ENCODE measurements around the gene ARID2.

The ARID2 gene

GRCh38 chr12:45849289-45849688 is 119.8 kb downstream of the ARID2 start:
- DNase-seq (ENCODE audit: low read depth in 1 of 2, low spot score in 1 of 2) = no peak

DNA sequence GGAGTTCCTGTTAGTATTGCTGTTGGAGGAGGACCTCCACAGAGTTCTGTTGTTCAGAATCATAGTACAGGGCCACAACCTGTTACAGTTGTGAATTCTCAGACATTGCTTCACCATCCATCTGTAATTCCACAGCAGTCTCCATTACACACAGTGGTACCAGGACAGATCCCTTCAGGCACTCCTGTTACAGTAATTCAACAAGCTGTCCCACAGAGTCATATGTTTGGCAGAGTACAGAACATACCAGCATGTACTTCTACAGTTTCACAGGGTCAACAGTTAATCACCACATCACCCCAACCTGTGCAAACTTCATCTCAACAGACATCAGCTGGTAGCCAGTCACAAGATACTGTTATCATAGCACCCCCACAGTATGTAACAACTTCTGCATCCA is 120.8 kb downstream of the ARID2 start:
- no peak for DNase-seq (ENCODE audit: low read depth in 1 of 2, low spot score in 1 of 2)

- no peak for DNase-seq (ENCODE audit: low read depth in 1 of 2, low spot score in 1 of 2)
These were observed 123.0 kb downstream of the ARID2 start for GRCh38 chr12:45852508-45852907.

GRCh38 chr12:45853550-45853949 is 124.0 kb downstream of the ARID2 start:
- DNase-seq (ENCODE audit: low read depth in 1 of 2, low spot score in 1 of 2) = no peak

GRCh38 chr12:45863332-45863731 is 133.8 kb downstream of the ARID2 start:
- no peak for DNase-seq (ENCODE audit: low read depth in 1 of 2, low spot score in 1 of 2)

GRCh38 chr12:45866299-45866698 is 136.8 kb downstream of the ARID2 start:
- DNase-seq (ENCODE audit: low read depth in 1 of 2, low spot score in 1 of 2) = no peak

DNA sequence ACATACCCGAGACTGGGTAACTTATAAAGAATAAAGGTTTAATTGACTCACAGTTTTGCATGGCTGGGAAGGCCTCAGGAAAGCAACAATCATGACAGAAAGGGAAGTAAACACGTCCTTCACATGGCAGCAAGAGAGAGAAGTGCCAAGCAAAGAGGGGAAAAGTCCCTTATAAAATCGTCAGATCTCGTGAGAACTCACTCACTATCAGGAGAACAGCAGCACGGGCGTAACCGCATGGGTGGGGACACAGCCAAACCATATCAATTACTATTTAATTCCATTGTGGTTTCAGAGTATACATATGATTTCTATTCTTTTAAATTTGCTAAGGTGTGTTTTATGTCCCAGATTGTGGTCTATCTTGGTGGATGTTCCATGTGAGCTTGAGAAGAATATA is 142.9 kb downstream of the ARID2 start:
- no peak for DNase-seq (ENCODE audit: low read depth in 1 of 2, low spot score in 1 of 2)

DNA sequence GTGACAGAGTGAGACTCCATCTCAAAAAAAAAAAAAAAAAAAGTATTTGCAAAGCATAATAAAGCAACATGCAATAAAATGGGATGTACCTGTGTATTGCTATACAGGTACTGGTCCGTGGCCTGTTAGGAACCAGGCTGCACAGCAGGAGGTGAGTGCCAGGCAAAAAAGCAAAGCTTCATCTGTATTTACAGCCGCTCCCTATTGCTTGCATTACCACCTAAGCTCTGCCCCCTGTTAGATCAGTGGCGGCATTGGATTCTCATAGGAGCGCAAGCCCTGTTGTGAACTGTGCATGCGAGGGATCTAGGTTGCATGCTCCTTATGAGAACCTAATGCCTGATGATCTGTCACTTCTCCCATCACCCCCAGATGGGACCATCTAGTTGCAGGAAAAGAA is 147.6 kb downstream of the ARID2 start:
- no peak for DNase-seq (ENCODE audit: low read depth in 1 of 2, low spot score in 1 of 2)

DNA sequence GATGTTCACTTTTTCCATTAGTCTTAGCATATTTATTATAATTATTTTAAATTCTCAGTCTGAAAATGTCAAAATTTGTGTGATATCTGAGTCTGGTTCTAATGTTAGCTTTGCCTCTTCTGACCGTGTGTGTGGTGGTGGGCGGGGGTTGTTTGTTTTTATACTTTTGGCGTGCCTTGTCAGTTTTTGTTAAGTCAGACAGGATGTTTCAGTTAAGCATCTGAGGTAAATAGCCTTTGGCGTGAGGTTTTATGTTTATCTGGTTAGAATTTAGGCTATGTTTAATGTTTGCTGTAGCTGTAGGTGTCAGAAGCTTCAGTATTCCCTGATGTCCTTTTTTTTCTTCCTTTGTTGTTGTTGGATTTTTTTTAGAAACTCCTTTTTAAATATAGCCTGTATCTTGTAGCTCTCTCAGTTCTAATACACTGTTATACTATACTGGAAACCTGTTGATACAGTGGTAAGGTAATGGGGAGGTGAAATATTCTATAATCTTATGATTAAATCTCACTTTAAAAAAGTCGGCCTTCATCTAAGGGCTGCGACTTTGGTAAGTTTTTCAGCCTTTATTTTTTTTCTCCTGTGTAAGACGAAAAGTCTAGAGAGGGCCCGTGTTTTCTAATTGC is 149.2 kb downstream of the ARID2 start:
- no peak for DNase-seq (ENCODE audit: low read depth in 1 of 2, low spot score in 1 of 2)

GRCh38 chr12:45879363-45879895 is 149.9 kb downstream of the ARID2 start:
- no peak for DNase-seq (ENCODE audit: low read depth in 1 of 2, low spot score in 1 of 2)

- DNase-seq (ENCODE audit: low read depth in 1 of 2, low spot score in 1 of 2) = no peak
These were observed 151.0 kb downstream of the ARID2 start for GRCh38 chr12:45880533-45880932.

- DNase-seq (ENCODE audit: low read depth in 1 of 2, low spot score in 1 of 2) = no peak
These were observed 153.7 kb downstream of the ARID2 start for GRCh38 chr12:45883187-45883586.

- no peak for DNase-seq (ENCODE audit: low read depth in 1 of 2, low spot score in 1 of 2)
These were observed 157.2 kb downstream of the ARID2 start for GRCh38 chr12:45886685-45887084.

DNA sequence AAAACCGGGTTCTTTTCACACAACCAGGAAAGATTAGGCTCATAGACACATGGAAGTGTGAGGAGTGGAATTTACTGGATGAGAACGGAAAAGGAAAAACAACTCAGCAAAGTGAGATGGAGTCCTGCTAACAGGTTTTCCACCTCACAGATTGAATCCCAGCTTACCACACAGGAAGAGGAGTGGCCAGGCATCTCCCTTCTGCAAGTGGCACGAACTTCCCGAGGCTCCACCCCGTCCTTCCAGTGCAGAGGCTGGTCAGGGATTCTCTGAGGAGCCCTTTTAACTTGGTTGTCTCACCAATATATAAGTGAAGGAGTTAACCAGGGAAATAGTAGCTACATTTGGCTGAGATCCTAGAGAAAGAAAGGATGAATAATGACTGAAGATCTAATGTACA is 158.0 kb downstream of the ARID2 start:
- DNase-seq (ENCODE audit: low read depth in 1 of 2, low spot score in 1 of 2) = no peak

DNA sequence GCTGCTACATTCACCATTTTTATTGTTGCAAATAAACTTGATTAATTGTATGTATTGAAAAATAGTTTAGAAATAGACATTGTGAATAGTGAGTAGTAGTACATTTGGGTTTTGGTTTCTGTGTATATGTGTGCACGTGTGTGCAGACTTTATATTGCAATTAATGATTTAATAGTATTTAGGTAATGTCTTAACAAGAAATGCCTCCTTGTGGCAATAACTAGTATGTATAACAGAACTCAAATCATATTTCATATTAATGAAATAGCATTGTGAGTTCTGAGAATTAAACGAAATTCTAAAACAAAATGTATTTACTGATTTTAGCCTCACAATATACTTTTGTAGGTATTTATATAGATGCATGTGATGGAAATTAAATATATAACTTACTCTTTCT is 160.8 kb downstream of the ARID2 start:
- no peak for DNase-seq (ENCODE audit: low read depth in 1 of 2, low spot score in 1 of 2)

- no peak for DNase-seq (ENCODE audit: low read depth in 1 of 2, low spot score in 1 of 2)
These were observed 163.7 kb downstream of the ARID2 start for GRCh38 chr12:45893240-45893639.

DNA sequence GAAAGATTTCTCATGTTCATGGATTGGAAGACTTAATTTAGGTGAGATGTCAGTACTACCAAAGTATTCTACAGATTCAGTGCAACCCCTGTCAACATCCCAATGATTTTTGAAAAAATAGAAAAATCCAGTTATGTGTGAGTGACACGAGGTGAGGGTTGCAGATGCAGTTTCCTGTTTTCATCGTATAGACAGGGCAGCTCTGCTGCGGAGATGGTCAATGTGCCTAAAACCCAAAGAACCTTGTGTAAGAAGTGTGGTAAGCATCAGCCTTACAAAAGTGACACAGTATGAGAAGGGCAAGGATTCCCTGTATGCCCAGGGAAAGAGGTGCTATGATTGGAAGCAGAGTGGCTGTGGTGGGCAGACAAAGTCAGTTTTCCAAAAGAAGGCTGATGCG is 166.5 kb downstream of the ARID2 start:
- no peak for DNase-seq (ENCODE audit: low read depth in 1 of 2, low spot score in 1 of 2)

DNA sequence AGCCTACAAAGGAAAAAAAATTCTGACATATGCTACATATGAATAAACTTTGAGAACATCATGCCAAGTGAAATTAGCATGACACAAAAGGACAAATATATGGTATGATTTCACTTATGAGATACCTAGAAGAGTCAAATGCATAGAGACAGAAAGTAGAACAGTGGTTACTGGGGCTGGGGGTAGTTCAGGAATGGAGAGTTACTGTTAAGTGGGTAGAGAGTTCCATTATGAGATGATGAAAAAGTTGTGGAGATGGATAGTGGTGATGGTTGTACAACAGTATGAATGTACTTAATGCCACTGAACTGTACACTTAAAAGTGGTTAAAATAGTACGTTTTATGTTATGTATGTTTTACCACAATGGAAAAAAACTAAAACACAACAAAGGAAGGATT is 168.6 kb downstream of the ARID2 start:
- no peak for DNase-seq (ENCODE audit: low read depth in 1 of 2, low spot score in 1 of 2)

- DNase-seq (ENCODE audit: low read depth in 1 of 2, low spot score in 1 of 2) = no peak
These were observed 178.4 kb downstream of the ARID2 start for GRCh38 chr12:45907955-45908354.

GRCh38 chr12:45909041-45909713 is 179.7 kb downstream of the ARID2 start:
- no peak for DNase-seq (ENCODE audit: low read depth in 1 of 2, low spot score in 1 of 2)

- no peak for DNase-seq (ENCODE audit: low read depth in 1 of 2, low spot score in 1 of 2)
These were observed 183.3 kb downstream of the ARID2 start for GRCh38 chr12:45912774-45913173.

DNA sequence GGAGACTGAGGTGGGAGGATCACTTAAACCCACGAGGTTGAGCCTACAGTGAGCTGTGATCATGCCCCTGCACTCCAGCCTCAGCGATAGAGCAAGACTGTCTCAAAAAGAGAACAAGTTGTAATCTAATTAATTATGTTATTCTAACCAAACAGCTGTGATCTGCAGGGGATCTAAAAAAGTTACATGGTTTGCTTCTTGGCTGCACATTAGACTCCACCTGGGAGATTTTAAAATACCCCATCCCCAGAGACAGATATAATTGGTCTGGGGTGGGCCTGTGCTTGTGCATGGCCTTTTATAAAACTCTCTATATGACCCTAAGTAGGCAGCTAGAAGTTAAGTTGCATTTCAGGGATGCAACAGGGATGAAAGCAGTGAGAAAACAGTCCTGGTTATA is 184.1 kb downstream of the ARID2 start:
- no peak for DNase-seq (ENCODE audit: low read depth in 1 of 2, low spot score in 1 of 2)

DNA sequence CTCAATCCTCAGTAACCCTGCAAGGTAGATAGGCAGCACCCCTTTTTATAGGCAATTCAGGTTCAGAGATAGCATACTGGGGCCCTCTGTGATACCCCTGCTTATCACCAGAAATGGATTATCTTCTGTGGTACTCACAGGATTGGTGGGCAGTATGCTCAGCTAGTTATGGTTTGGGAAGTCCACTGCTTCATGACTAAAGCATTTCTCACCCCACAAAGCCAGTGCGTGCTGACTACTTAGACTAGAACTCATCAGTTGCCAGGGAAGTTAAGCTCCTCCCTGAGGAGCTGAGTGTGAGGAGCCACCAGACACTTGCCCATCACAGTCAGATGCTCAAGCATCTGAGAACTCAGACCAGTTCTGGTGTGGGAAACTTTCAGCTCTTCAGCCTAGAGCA is 184.6 kb downstream of the ARID2 start:
- DNase-seq (ENCODE audit: low read depth in 1 of 2, low spot score in 1 of 2) = no peak

Data from stimulated activated CD4-positive, alpha-beta T cell treated with anti-CD3 and anti-CD28 coated beads, Interleukin-15, amount 100 ng/mL, for 1 hour (primary cell).